Rectal smooth muscle tissue (tissue), 1 donor: Measurements from ENCODE around the gene C20orf96.
"Not testable (repeated sequence)": the region's sequence is repeated elsewhere in the genome, so short reads cannot be mapped to it uniquely, and the experiment has no call there.

ENCODE experiments used
- H3K27ac ChIP-seq: one replicate; pipeline ENCODE4 v1.7.0; 2013; ENCODE audit warnings: low read depth, low read length, inconsistent platforms
- H3K27me3 ChIP-seq: one replicate; pipeline ENCODE4 v1.7.0; 2013; ENCODE audit warnings: low read length; ENCODE audit not compliant: control insufficient read depth, insufficient read depth
- H3K36me3 ChIP-seq: one replicate; pipeline ENCODE4 v1.7.0; 2013; ENCODE audit warnings: low read length; ENCODE audit not compliant: control insufficient read depth, insufficient read depth
- H3K4me1 ChIP-seq: one replicate; pipeline ENCODE4 v1.7.0; 2013; ENCODE audit warnings: low read length; ENCODE audit not compliant: control insufficient read depth, insufficient read depth
- H3K4me3 ChIP-seq: one replicate; pipeline ENCODE4 v1.7.0; 2013; ENCODE audit warnings: low read length
- H3K9ac ChIP-seq: one replicate; pipeline ENCODE4 v1.7.0; 2013; ENCODE audit warnings: low read length

Gene C20orf96

GRCh38 chr20:270517-270916 lies 20.0 kb downstream of the C20orf96 start:
- Histone ChIP-seq H3K27me3 (no peaks in the 10 kb centered on the region), H3K36me3 (no peaks in the 10 kb centered on the region), H3K9ac (no peak overlapping the region), H3K27ac (no peak overlapping the region), H3K4me3 (no peak overlapping the region), H3K4me1 (no peaks in the 10 kb centered on the region)

- Histone ChIP-seq H3K27ac (no peak overlapping the region), H3K4me3 (peak overlapping the region; percentile 76), H3K4me1 (no peaks in the 10 kb centered on the region), H3K27me3 (no peaks in the 10 kb centered on the region), H3K36me3 (no peaks in the 10 kb centered on the region), H3K9ac (peak overlapping the region; percentile 13)
Observed at GRCh38 chr20:266596-267562, 23.7 kb downstream of the C20orf96 start.

- no peak overlapping the region for H3K27ac ChIP-seq
- H3K4me1 ChIP-seq, result no peaks in the 10 kb centered on the region
- no peak overlapping the region for H3K4me3 ChIP-seq
- H3K27me3 ChIP-seq, result no peaks in the 10 kb centered on the region
- H3K36me3 ChIP-seq, result no peaks in the 10 kb centered on the region
- no peak overlapping the region for H3K9ac ChIP-seq
Observed at GRCh38 chr20:263701-264100, 26.8 kb downstream of the C20orf96 start.

- Histone ChIP-seq H3K27ac (no peak overlapping the region), H3K4me3 (no peak overlapping the region), H3K9ac (no peak overlapping the region), H3K27me3 (no peaks in the 10 kb centered on the region), H3K36me3 (no peaks in the 10 kb centered on the region), H3K4me1 (no peaks in the 10 kb centered on the region)
Observed at GRCh38 chr20:259981-260380, 30.6 kb downstream of the C20orf96 start.

- Histone ChIP-seq H3K9ac (no peak overlapping the region), H3K4me3 (no peak overlapping the region), H3K27me3 (no peaks in the 10 kb centered on the region), H3K36me3 (no peaks in the 10 kb centered on the region), H3K4me1 (no peaks in the 10 kb centered on the region), H3K27ac (no peak overlapping the region)
Observed at GRCh38 chr20:258963-259362, 31.6 kb downstream of the C20orf96 start.

GRCh38 chr20:258269-258858 lies 32.2 kb downstream of the C20orf96 start:
- Histone ChIP-seq H3K4me3 (no peak overlapping the region), H3K36me3 (no peaks in the 10 kb centered on the region), H3K4me1 (no peaks in the 10 kb centered on the region), H3K9ac (no peak overlapping the region), H3K27ac (no peak overlapping the region), H3K27me3 (no peaks in the 10 kb centered on the region)

GRCh38 chr20:257419-257818 lies 33.1 kb downstream of the C20orf96 start, which contains the start of gene DEFB132:
Gene DEFB132 (plus strand): TSS chr20:257724. CDS start chr20:257779, 55 bp downstream.
- Histone ChIP-seq H3K27me3 (no peaks in the 10 kb centered on the region), H3K36me3 (no peaks in the 10 kb centered on the region), H3K9ac (no peak within 1 kb of the TSS), H3K4me1 (no peaks in the 10 kb centered on the region), H3K4me3 (no peak within 1 kb of the TSS), H3K27ac (no peak within 1 kb of the TSS)

GRCh38 chr20:253447-253846 lies 37.1 kb downstream of the C20orf96 start:
- not testable (repeated sequence) for H3K27me3 ChIP-seq, H3K36me3 ChIP-seq, H3K27ac ChIP-seq, H3K4me3 ChIP-seq, H3K9ac ChIP-seq, H3K4me1 ChIP-seq

- no peaks in the 10 kb centered on the region for H3K27me3 ChIP-seq
- no peaks in the 10 kb centered on the region for H3K36me3 ChIP-seq
- no peak overlapping the region for H3K9ac ChIP-seq
- H3K4me3 ChIP-seq, result no peak overlapping the region
- H3K27ac ChIP-seq, result no peak overlapping the region
- no peaks in the 10 kb centered on the region for H3K4me1 ChIP-seq
Observed at GRCh38 chr20:252801-253200, 37.7 kb downstream of the C20orf96 start.

GRCh38 chr20:251354-251753 lies 39.2 kb downstream of the C20orf96 start:
- H3K9ac ChIP-seq, result no peak overlapping the region
- no peaks in the 10 kb centered on the region for H3K36me3 ChIP-seq
- no peaks in the 10 kb centered on the region for H3K4me1 ChIP-seq
- no peak overlapping the region for H3K27ac ChIP-seq
- H3K4me3 ChIP-seq, result no peak overlapping the region
- no peaks in the 10 kb centered on the region for H3K27me3 ChIP-seq

- Histone ChIP-seq H3K4me1 (no peaks in the 10 kb centered on the region), H3K4me3 (no peak overlapping the region), H3K27ac (no peak overlapping the region), H3K36me3 (no peaks in the 10 kb centered on the region), H3K9ac (no peak overlapping the region), H3K27me3 (no peaks in the 10 kb centered on the region)
Observed at GRCh38 chr20:242905-243304, 47.6 kb downstream of the C20orf96 start.

- H3K36me3 ChIP-seq, result no peaks in the 10 kb centered on the region
- no peaks in the 10 kb centered on the region for H3K4me1 ChIP-seq
- H3K4me3 ChIP-seq, result no peak overlapping the region
- H3K27ac ChIP-seq, result no peak overlapping the region
- no peaks in the 10 kb centered on the region for H3K27me3 ChIP-seq
- no peak overlapping the region for H3K9ac ChIP-seq
Observed at GRCh38 chr20:237929-238328, 52.6 kb downstream of the C20orf96 start.
